DMS153 treated with DMSO at 0.1 percent for 48 hours (cell line): Measurements from ENCODE around the gene TMEM72.
"Not testable (repeated sequence)": the region's sequence is repeated elsewhere in the genome, so short reads cannot be mapped to it uniquely, and the experiment has no call there.

ENCODE experiments used
- DNase-seq: peaks from one replicate; lab custom pipeline; 2025; ENCODE audit not compliant: unreplicated experiment; lab: John Stamatoyannopoulos, UW

TMEM72 gene

GRCh38 chr10:44911081-44911540 is at the start of gene TMEM72:
TSS of gene TMEM72 (plus strand) at chr10:44911337. CDS start at chr10:44911513, 176 bp downstream.
- DNase-seq = no peak

- DNase-seq = no peak
These were observed 49.0 kb upstream of the TMEM72 start for GRCh38 chr10:44862006-44862751.

GRCh38 chr10:44862924-44863323 is 48.2 kb upstream of the TMEM72 start:
- no peak for DNase-seq

GRCh38 chr10:44863344-44864047 is 47.6 kb upstream of the TMEM72 start:
- no peak for DNase-seq

GRCh38 chr10:44864051-44864450 is 47.1 kb upstream of the TMEM72 start:
- peak; percentile 47 for DNase-seq

- DNase-seq = peak; percentile 78
These were observed 46.4 kb upstream of the TMEM72 start for GRCh38 chr10:44864637-44865288.

- no peak for DNase-seq
These were observed 45.9 kb upstream of the TMEM72 start for GRCh38 chr10:44865289-44865671.

- not testable (repeated sequence) for DNase-seq
These were observed 44.8 kb upstream of the TMEM72 start for GRCh38 chr10:44866367-44866766.

GRCh38 chr10:44870031-44870430 is 41.1 kb upstream of the TMEM72 start:
- DNase-seq = no peak

- no peak for DNase-seq
These were observed 38.0 kb upstream of the TMEM72 start for GRCh38 chr10:44873160-44873559.

GRCh38 chr10:44874166-44874565 is 37.0 kb upstream of the TMEM72 start:
- DNase-seq = no peak

- DNase-seq = peak; percentile 87
These were observed 32.2 kb upstream of the TMEM72 start for GRCh38 chr10:44878706-44879530.

- DNase-seq = no peak
These were observed 31.6 kb upstream of the TMEM72 start for GRCh38 chr10:44879531-44879899.

GRCh38 chr10:44880090-44880715 is 30.9 kb upstream of the TMEM72 start:
- DNase-seq = no peak

- DNase-seq = no peak
These were observed 29.5 kb upstream of the TMEM72 start for GRCh38 chr10:44881649-44882048.

GRCh38 chr10:44882166-44882720 is 28.9 kb upstream of the TMEM72 start:
- DNase-seq = no peak

- DNase-seq = no peak
These were observed 27.4 kb upstream of the TMEM72 start for GRCh38 chr10:44883593-44884331.

- DNase-seq = no peak
These were observed 25.4 kb upstream of the TMEM72 start for GRCh38 chr10:44885710-44886109.

- no peak for DNase-seq
These were observed 24.2 kb upstream of the TMEM72 start for GRCh38 chr10:44886966-44887365.

- DNase-seq = no peak
These were observed 22.3 kb upstream of the TMEM72 start for GRCh38 chr10:44888886-44889285.
